ENCODE measurements around the gene MFAP3. TPM values are rescaled to one million over a fixed set of nuclear protein-coding genes. Genes with fewer than 3 reads are reported as not detected.

MFAP3 gene
- total and polyA plus RNA-seq, 10 of the 15 experiments (the other 5 are each of a cell fraction or from before 2014, with no cell fraction given), result 2.5 to 22.9 (median 13.4) TPM

GRCh38 chr5:154063372-154063771, 24.6 kb downstream of the MFAP3 start:
- Histone ChIP-seq H3K4me1 (ENCODE audit: control insufficient read depth, insufficient read depth, low read length) (peaks cover 13% of the 10 kb centered on the region), H2AFZ (ENCODE audit: control insufficient read depth, low read depth, low read length) (no peak overlapping the region), H3K27me3 (replicated peaks in 1 of 2; ENCODE audit: control insufficient read depth in 2 of 2, insufficient read depth in 2 of 2, low read length in 1 of 2) (no peaks in the 10 kb centered on the region), H3K4me3 (no peak overlapping the region), H3K4me2 (ENCODE audit: control insufficient read depth, insufficient read depth) (no peak overlapping the region), H3K79me2 (ENCODE audit: control insufficient read depth, insufficient read depth, low read length) (no peaks in the 10 kb centered on the region), H3K27ac (ENCODE audit: control insufficient read depth, insufficient read depth) (no peak overlapping the region), H4K20me1 (ENCODE audit: control insufficient read depth, insufficient read depth) (no peaks in the 10 kb centered on the region), H3K9me3 (replicated peaks; ENCODE audit: control insufficient read depth, insufficient read depth, low read length) (no peaks in the 10 kb centered on the region; the same call in 2 of the 3 replicates), H3K9ac (ENCODE audit: control insufficient read depth, insufficient read depth, low read length) (no peak overlapping the region), H3K36me3 (ENCODE audit: control insufficient read depth in 2 of 2, insufficient read depth in 2 of 2, low read length in 1 of 2) (no peaks in the 10 kb centered on the region)
- no peak for ATAC-seq
- RAD21 ChIA-PET (ENCODE audit: unreplicated experiment), result interaction anchor here (0.7 to 1.2 kb wide), 2 partner anchors 9 to 342 kb away, joined by 3 to 5 read pairs; no protein-coding TSS in a partner anchor
- no peak for FAIRE-seq
- in situ Hi-C loops (cut with MboI) (loop anchor here (10.0 kb wide), 1 partner anchor 121 kb away; no protein-coding TSS in a partner anchor), intact Hi-C loops (cut with micrococcal nuclease; ENCODE audit: unreplicated experiment) (loop anchor here (5.0 kb wide), 1 partner anchor 141 kb away; no protein-coding TSS in a partner anchor)
- SMC1A ChIA-PET (ENCODE audit: uncharacterized antibody, unreplicated experiment), result no interaction called here
- no peak for DNase-seq (ENCODE audit: low read depth, low spot score)
- TF ChIP-seq SP1 (IDR thresholded peaks at IDR 0.05; ENCODE audit: low read depth, low read length), result no peak
- TF ChIP-seq CHD4 (IDR thresholded peaks at IDR 0.05), result no peak
- no peak for TF ChIP-seq ATF3 (IDR thresholded peaks at IDR 0.05; ENCODE audit: borderline replicate concordance, extremely low read depth, low read depth, low read length)
- TF ChIP-seq SMAD1 (IDR thresholded peaks at IDR 0.05; ENCODE audit: low read depth, partially characterized antibody), result no peak
- no peak for TF ChIP-seq MEF2B (IDR thresholded peaks at IDR 0.05; ENCODE audit: partially characterized antibody, poor library complexity, severe bottlenecking)
- no peak for TF ChIP-seq HDGF (IDR thresholded peaks at IDR 0.05)
- TF ChIP-seq BCL3 (IDR thresholded peaks at IDR 0.05; ENCODE audit: borderline replicate concordance, insufficient read depth, low read depth, low read length, poor library complexity, severe bottlenecking), result no peak
- TF ChIP-seq CBX5 (IDR thresholded peaks at IDR 0.05; ENCODE audit: low read depth), result no peak
- no peak for TF ChIP-seq RELB (IDR thresholded peaks at IDR 0.05; ENCODE audit: low read depth)
- TF ChIP-seq JUND (IDR thresholded peaks at IDR 0.05; ENCODE audit: low read depth, low read length), result no peak
- TF ChIP-seq ASH2L (IDR thresholded peaks at IDR 0.05; ENCODE audit: borderline replicate concordance, low read depth), result no peak
- no peak for TF ChIP-seq PML (IDR thresholded peaks at IDR 0.05; ENCODE audit: low read length)
- no peak for TF ChIP-seq CBFB (IDR thresholded peaks at IDR 0.05; ENCODE audit: low read depth)
- no peak for TF ChIP-seq E2F4 (IDR thresholded peaks at IDR 0.05; ENCODE audit: low read depth, low read length)
- no peak for TF ChIP-seq IKZF1 (conservative IDR thresholded peaks at IDR 0.05)
- no peak for TF ChIP-seq ATF7 (IDR thresholded peaks at IDR 0.05; ENCODE audit: low read depth)
- TF ChIP-seq HDAC2 (IDR thresholded peaks at IDR 0.05), result no peak
- CTCF ChIA-PET, result interaction anchor here (2.0 kb wide), 1 partner anchor 9 kb away, joined by 16 read pairs; no protein-coding TSS in a partner anchor
- no TSS peak for BruUV-seq (replicated peaks)
- POLR2A ChIA-PET, result interaction anchor here (0.6 to 0.7 kb wide), 2 partner anchors 155 to 880 kb away, joined by 3 read pairs; no protein-coding TSS in a partner anchor

All from GM12878 (cell line).